ENCODE data around the gene NPRL2.
A peak's percentile ranks its signal among the peaks of the same experiment; 100 is the strongest.

The NPRL2 gene

GRCh38 chr3:50364573-50365079 lies 14.1 kb upstream of the NPRL2 start:
- Histone ChIP-seq H3K4me1 (ENCODE audit: insufficient read depth, low read length, severe bottlenecking) (peaks cover 17% of the 10 kb centered on the region), H4K20me1 (ENCODE audit: insufficient read depth, low read length) (no peaks in the 10 kb centered on the region), H3K4me3 (ENCODE audit: low read depth, low read length, poor library complexity, severe bottlenecking) (peak overlapping the region; percentile 66), H3K9me3 (ENCODE audit: low read length) (no peaks in the 10 kb centered on the region), H2AFZ (ENCODE audit: low read length) (no peak overlapping the region), H3K27ac (ENCODE audit: low read depth, low read length, poor library complexity, severe bottlenecking) (no peak overlapping the region), H3K27me3 (ENCODE audit: insufficient read depth, low read length) (peaks cover 1% of the 10 kb centered on the region), H3F3A (ENCODE audit: insufficient read depth, low read length) (no peaks in the 10 kb centered on the region), H3K4me2 (ENCODE audit: low read length) (peak overlapping the region; percentile 59), H3K79me2 (ENCODE audit: insufficient read depth, low read length) (no peaks in the 10 kb centered on the region), H3K36me3 (ENCODE audit: insufficient read depth, low read length) (no peaks in the 10 kb centered on the region), H3K9ac (ENCODE audit: low read length) (peak overlapping the region; percentile 37; the same call in 1 of the 2 replicates), H3K9me2 (ENCODE audit: low read depth, low read length) (no peaks in the 10 kb centered on the region)
- TF ChIP-seq CTCF (IDR thresholded peaks at IDR 0.05; ENCODE audit: low read length) (no peak), EZH2 (IDR thresholded peaks at IDR 0.05; ENCODE audit: borderline replicate concordance, low read length) (no peak)

GRCh38 chr3:50359760-50360110 lies 9.2 kb upstream of the NPRL2 start:
- no peak overlapping the region for H2AFZ ChIP-seq (ENCODE audit: low read length)
- H3K4me3 ChIP-seq (ENCODE audit: low read depth, low read length, poor library complexity, severe bottlenecking), result peak overlapping the region; percentile 71
- no peak overlapping the region for H3K27ac ChIP-seq (ENCODE audit: low read depth, low read length, poor library complexity, severe bottlenecking)
- no peaks in the 10 kb centered on the region for H3K9me3 ChIP-seq (ENCODE audit: low read length)
- H3K27me3 ChIP-seq (ENCODE audit: insufficient read depth, low read length), result no peaks in the 10 kb centered on the region
- H3K4me1 ChIP-seq (ENCODE audit: insufficient read depth, low read length, severe bottlenecking), result peaks cover 40% of the 10 kb centered on the region
- no peaks in the 10 kb centered on the region for H4K20me1 ChIP-seq (ENCODE audit: insufficient read depth, low read length)
- peaks cover 10% of the 10 kb centered on the region; the same call in 1 of the 2 replicates for H3K36me3 ChIP-seq (ENCODE audit: insufficient read depth, low read length)
- no peaks in the 10 kb centered on the region for H3K9me2 ChIP-seq (ENCODE audit: low read depth, low read length)
- no peaks in the 10 kb centered on the region for H3F3A ChIP-seq (ENCODE audit: insufficient read depth, low read length)
- no peak for TF ChIP-seq EZH2 (IDR thresholded peaks at IDR 0.05; ENCODE audit: borderline replicate concordance, low read length)
- no peak for TF ChIP-seq CTCF (IDR thresholded peaks at IDR 0.05; ENCODE audit: low read length)
- peak overlapping the region; percentile 67 for H3K4me2 ChIP-seq (ENCODE audit: low read length)
- peak overlapping the region; percentile 36; the same call in 1 of the 2 replicates for H3K9ac ChIP-seq (ENCODE audit: low read length)
- no peaks in the 10 kb centered on the region for H3K79me2 ChIP-seq (ENCODE audit: insufficient read depth, low read length)

GRCh38 chr3:50358911-50359759 lies 8.6 kb upstream of the NPRL2 start, which contains the start of gene TMEM115:
TSS of gene TMEM115 (minus strand) at chr3:50359521. CDS start at chr3:50359063, 458 bp downstream.
- Histone ChIP-seq H3K36me3 (ENCODE audit: insufficient read depth, low read length) (peaks cover 14% of the 10 kb centered on the region; the same call in 1 of the 2 replicates), H3K9me3 (ENCODE audit: low read length) (no peaks in the 10 kb centered on the region), H2AFZ (ENCODE audit: low read length) (no peak within 1 kb of the TSS), H3K79me2 (ENCODE audit: insufficient read depth, low read length) (no peaks in the 10 kb centered on the region), H3K4me3 (ENCODE audit: low read depth, low read length, poor library complexity, severe bottlenecking) (peak within 1 kb of the TSS; percentile 71), H3K9me2 (ENCODE audit: low read depth, low read length) (no peaks in the 10 kb centered on the region), H3K4me1 (ENCODE audit: insufficient read depth, low read length, severe bottlenecking) (peaks cover 37% of the 10 kb centered on the region), H3F3A (ENCODE audit: insufficient read depth, low read length) (no peaks in the 10 kb centered on the region), H4K20me1 (ENCODE audit: insufficient read depth, low read length) (no peaks in the 10 kb centered on the region), H3K27ac (ENCODE audit: low read depth, low read length, poor library complexity, severe bottlenecking) (no peak within 1 kb of the TSS), H3K9ac (ENCODE audit: low read length) (peak within 1 kb of the TSS; percentile 82), H3K4me2 (ENCODE audit: low read length) (peak within 1 kb of the TSS; percentile 67), H3K27me3 (ENCODE audit: insufficient read depth, low read length) (no peaks in the 10 kb centered on the region)
- TF ChIP-seq CTCF (IDR thresholded peaks at IDR 0.05; ENCODE audit: low read length) (no peak), EZH2 (IDR thresholded peaks at IDR 0.05; ENCODE audit: borderline replicate concordance, low read length) (no peak)

All from OCI-LY1 (cell line).